ENCODE data around the gene SERTAD1. TPM values are rescaled to one million over a fixed set of nuclear protein-coding genes. Genes with fewer than 3 reads are reported as not detected.

Gene SERTAD1
- total RNA-seq, 1 experiment from 2014 or later, result 8.6 TPM

- ChIA-PET POLR2A (interaction anchor here (0.6 to 1.9 kb wide), 3 partner anchors 14 to 203 kb away, joined by 5 to 45 read pairs (median 20); no protein-coding TSS in a partner anchor), CTCF (interaction anchor here (1.2 to 2.6 kb wide), 3 partner anchors 14 to 121 kb away, joined by 3 to 19 read pairs (median 16); no protein-coding TSS in a partner anchor)
- no TSS peak for BruUV-seq (replicated peaks)
- DNase-seq, result no peak
- Mint-ChIP-seq H3K4me1 (ENCODE audit: low read depth, unreplicated experiment) (peaks cover 15% of the 10 kb centered on the region), H3K27ac (ENCODE audit: unreplicated experiment) (no peak overlapping the region), H3K36me3 (ENCODE audit: insufficient read depth, unreplicated experiment) (peaks cover 10% of the 10 kb centered on the region), H3K27me3 (ENCODE audit: insufficient read depth, unreplicated experiment) (no peaks in the 10 kb centered on the region), H3K4me3 (ENCODE audit: unreplicated experiment) (peak overlapping the region; percentile 38), H3K9me3 (ENCODE audit: unreplicated experiment) (no peaks in the 10 kb centered on the region)
- no peaks in the 10 kb centered on the region; the same call in 1 of the 2 replicates for H3K36me3 ChIP-seq (ENCODE audit: control insufficient read depth, insufficient read depth, low read length)
- intact Hi-C loops (cut with micrococcal nuclease; ENCODE audit: unreplicated experiment), result loop anchor here (2.0 kb wide), 2 partner anchors 15 to 71 kb away; partner anchors contain the start of genes C19orf47 and PLD3
- no peak for TF ChIP-seq CTCF (IDR thresholded peaks at IDR 0.05; ENCODE audit: insufficient read depth in 1 of 2, low read depth in 1 of 2, low read length in 1 of 2, severe bottlenecking in 1 of 2, unreplicated experiment in 1 of 2)
- 0 out of 2 replicates have a peak, but pooled peaks cover 4% of the 10 kb centered on the region for H3K4me1 ChIP-seq
- H3K27me3 ChIP-seq (replicated peaks; ENCODE audit: control insufficient read depth, insufficient read depth, low read length), result no peaks in the 10 kb centered on the region
- no peak overlapping the region for H3K4me3 ChIP-seq (ENCODE audit: low read depth, low read length)
- H3K9me3 ChIP-seq, result no peaks in the 10 kb centered on the region
Measured at GRCh38 chr19:40419780-40420179, 6.0 kb downstream of the SERTAD1 start.

GRCh38 chr19:40419066-40419612 lies 6.7 kb downstream of the SERTAD1 start:
- Mint-ChIP-seq H3K36me3 (ENCODE audit: insufficient read depth, unreplicated experiment) (peaks cover 8% of the 10 kb centered on the region), H3K4me3 (ENCODE audit: unreplicated experiment) (peak overlapping the region; percentile 2), H3K9me3 (ENCODE audit: unreplicated experiment) (no peaks in the 10 kb centered on the region), H3K27ac (ENCODE audit: unreplicated experiment) (no peak overlapping the region), H3K4me1 (ENCODE audit: low read depth, unreplicated experiment) (peaks cover 9% of the 10 kb centered on the region), H3K27me3 (ENCODE audit: insufficient read depth, unreplicated experiment) (no peaks in the 10 kb centered on the region)
- CTCF ChIA-PET, result interaction anchor here (2.6 kb wide), 1 partner anchor 15 kb away, joined by 16 read pairs; no protein-coding TSS in a partner anchor
- H3K4me3 ChIP-seq (ENCODE audit: low read depth, low read length), result no peak overlapping the region
- BruUV-seq (replicated peaks), result no TSS peak
- DNase-seq, result no peak
- H3K36me3 ChIP-seq (ENCODE audit: control insufficient read depth, insufficient read depth, low read length), result no peaks in the 10 kb centered on the region; the same call in 1 of the 2 replicates
- no peaks in the 10 kb centered on the region for H3K27me3 ChIP-seq (replicated peaks; ENCODE audit: control insufficient read depth, insufficient read depth, low read length)
- H3K9me3 ChIP-seq, result no peaks in the 10 kb centered on the region
- 0 out of 2 replicates have a peak, but pooled peaks cover 4% of the 10 kb centered on the region for H3K4me1 ChIP-seq
- intact Hi-C loops (cut with micrococcal nuclease; ENCODE audit: unreplicated experiment), result no loop called here
- POLR2A ChIA-PET, result interaction anchor here (0.6 kb wide), 1 partner anchor 102 kb away, joined by 3 read pairs; no protein-coding TSS in a partner anchor
- no peak for TF ChIP-seq CTCF (IDR thresholded peaks at IDR 0.05; ENCODE audit: insufficient read depth in 1 of 2, low read depth in 1 of 2, low read length in 1 of 2, severe bottlenecking in 1 of 2, unreplicated experiment in 1 of 2)

- intact Hi-C loops (cut with micrococcal nuclease; ENCODE audit: unreplicated experiment), result no loop called here
- no peak overlapping the region for H3K4me3 ChIP-seq (ENCODE audit: low read depth, low read length)
- Mint-ChIP-seq H3K4me1 (ENCODE audit: low read depth, unreplicated experiment) (peaks cover 7% of the 10 kb centered on the region), H3K9me3 (ENCODE audit: unreplicated experiment) (no peaks in the 10 kb centered on the region), H3K4me3 (ENCODE audit: unreplicated experiment) (no peak overlapping the region), H3K27me3 (ENCODE audit: insufficient read depth, unreplicated experiment) (no peaks in the 10 kb centered on the region), H3K27ac (ENCODE audit: unreplicated experiment) (no peak overlapping the region), H3K36me3 (ENCODE audit: insufficient read depth, unreplicated experiment) (peaks cover 8% of the 10 kb centered on the region)
- TF ChIP-seq CTCF (IDR thresholded peaks at IDR 0.05; ENCODE audit: insufficient read depth in 1 of 2, low read depth in 1 of 2, low read length in 1 of 2, severe bottlenecking in 1 of 2, unreplicated experiment in 1 of 2), result no peak
- no peaks in the 10 kb centered on the region for H3K27me3 ChIP-seq (replicated peaks; ENCODE audit: control insufficient read depth, insufficient read depth, low read length)
- ChIA-PET CTCF (no interaction called here), POLR2A (no interaction called here)
- H3K4me1 ChIP-seq, result 0 out of 2 replicates have a peak, but pooled peaks cover 4% of the 10 kb centered on the region
- no peaks in the 10 kb centered on the region for H3K9me3 ChIP-seq
- no peak for DNase-seq
- no peaks in the 10 kb centered on the region; the same call in 1 of the 2 replicates for H3K36me3 ChIP-seq (ENCODE audit: control insufficient read depth, insufficient read depth, low read length)
- BruUV-seq (replicated peaks), result no TSS peak
Measured at GRCh38 chr19:40418040-40418439, 7.8 kb downstream of the SERTAD1 start.

Measured in Caco-2 (cell line).